ENCODE measurements around the gene LGR4. TPM values are rescaled to one million over a fixed set of nuclear protein-coding genes. Genes with fewer than 3 reads are reported as not detected.

Gene LGR4
- total and polyA plus RNA-seq, 2 experiments from 2014 or later, result 14.9 to 59.2 TPM

- Histone ChIP-seq H3K4me2 (ENCODE audit: unreplicated experiment) (no peak overlapping the region), H2AFZ (no peak overlapping the region), H3K4me3 (no peak overlapping the region), H3K36me3 (ENCODE audit: low read depth) (peaks cover 72% of the 10 kb centered on the region), H3K27ac (no peak overlapping the region), H3K9ac (no peak overlapping the region), H4K20me1 (ENCODE audit: insufficient read depth) (no peaks in the 10 kb centered on the region), H3K4me1 (ENCODE audit: insufficient read depth) (no peaks in the 10 kb centered on the region), H3K27me3 (replicated peaks; ENCODE audit: insufficient read depth) (no peaks in the 10 kb centered on the region), H3F3A (ENCODE audit: insufficient read depth) (no peaks in the 10 kb centered on the region; the same call in 1 of the 2 replicates), H3K9me2 (ENCODE audit: insufficient read depth) (no peaks in the 10 kb centered on the region), H3K9me3 (ENCODE audit: low read depth) (no peaks in the 10 kb centered on the region), H3K79me2 (ENCODE audit: insufficient read depth) (no peaks in the 10 kb centered on the region)
- DNase-seq, result no peak
- in situ Hi-C loops (cut with MboI), result no loop called here
- TF ChIP-seq EZH2 (IDR thresholded peaks at IDR 0.05; ENCODE audit: insufficient read depth, poor library complexity, severe bottlenecking), result no peak
- no peak for TF ChIP-seq EZH2phosphoT487 (IDR thresholded peaks at IDR 0.05; ENCODE audit: insufficient read depth, low read depth)
- 97 to 98% methylated on average over 6 of the region's 6 CpGs for WGBS, 2 experiments (ENCODE audit: low coverage in 1 of 2, low lambda C conversion rate in 2 of 2, missing lambda C conversion rate in 2 of 2)
These were observed 98.6 kb downstream of the LGR4 start for GRCh38 chr11:27373856-27374602.

- Histone ChIP-seq H2AFZ (no peak overlapping the region), H3K27me3 (replicated peaks; ENCODE audit: insufficient read depth) (no peaks in the 10 kb centered on the region), H4K20me1 (ENCODE audit: insufficient read depth) (no peaks in the 10 kb centered on the region), H3K36me3 (ENCODE audit: low read depth) (peaks cover 69% of the 10 kb centered on the region), H3K9me2 (ENCODE audit: insufficient read depth) (no peaks in the 10 kb centered on the region), H3K4me1 (ENCODE audit: insufficient read depth) (no peaks in the 10 kb centered on the region), H3K9me3 (ENCODE audit: low read depth) (no peaks in the 10 kb centered on the region), H3K27ac (no peak overlapping the region), H3K4me3 (no peak overlapping the region), H3K9ac (no peak overlapping the region), H3F3A (ENCODE audit: insufficient read depth) (no peaks in the 10 kb centered on the region; the same call in 1 of the 2 replicates), H3K79me2 (ENCODE audit: insufficient read depth) (no peaks in the 10 kb centered on the region), H3K4me2 (ENCODE audit: unreplicated experiment) (no peak overlapping the region)
- in situ Hi-C loops (cut with MboI), result no loop called here
- 81 to 84% methylated on average over 3 of the region's 3 CpGs for WGBS, 2 experiments (ENCODE audit: low coverage in 1 of 2, low lambda C conversion rate in 2 of 2, missing lambda C conversion rate in 2 of 2)
- TF ChIP-seq EZH2 (IDR thresholded peaks at IDR 0.05; ENCODE audit: insufficient read depth, poor library complexity, severe bottlenecking), result no peak
- no peak for TF ChIP-seq EZH2phosphoT487 (IDR thresholded peaks at IDR 0.05; ENCODE audit: insufficient read depth, low read depth)
- no peak for DNase-seq
These were observed 99.2 kb downstream of the LGR4 start for GRCh38 chr11:27373392-27373791.

GRCh38 chr11:27372164-27372563, 100.4 kb downstream of the LGR4 start:
- Histone ChIP-seq H3K36me3 (ENCODE audit: low read depth) (peaks cover 74% of the 10 kb centered on the region), H3K4me1 (ENCODE audit: insufficient read depth) (no peaks in the 10 kb centered on the region), H4K20me1 (ENCODE audit: insufficient read depth) (no peaks in the 10 kb centered on the region), H3K27me3 (replicated peaks; ENCODE audit: insufficient read depth) (no peaks in the 10 kb centered on the region), H3F3A (ENCODE audit: insufficient read depth) (no peaks in the 10 kb centered on the region; the same call in 1 of the 2 replicates), H3K4me3 (no peak overlapping the region), H3K9ac (no peak overlapping the region), H3K9me2 (ENCODE audit: insufficient read depth) (no peaks in the 10 kb centered on the region), H2AFZ (no peak overlapping the region), H3K4me2 (ENCODE audit: unreplicated experiment) (no peak overlapping the region), H3K9me3 (ENCODE audit: low read depth) (no peaks in the 10 kb centered on the region), H3K27ac (no peak overlapping the region), H3K79me2 (ENCODE audit: insufficient read depth) (no peaks in the 10 kb centered on the region)
- 72 to 87% methylated on average over 2 of the region's 2 CpGs for WGBS, 2 experiments (ENCODE audit: low coverage in 1 of 2, low lambda C conversion rate in 2 of 2, missing lambda C conversion rate in 2 of 2)
- no peak for DNase-seq
- TF ChIP-seq EZH2 (IDR thresholded peaks at IDR 0.05; ENCODE audit: insufficient read depth, poor library complexity, severe bottlenecking), result no peak
- TF ChIP-seq EZH2phosphoT487 (IDR thresholded peaks at IDR 0.05; ENCODE audit: insufficient read depth, low read depth), result no peak
- in situ Hi-C loops (cut with MboI), result no loop called here

GRCh38 chr11:27371489-27371888, 101.1 kb downstream of the LGR4 start:
- no peaks in the 10 kb centered on the region for H3K79me2 ChIP-seq (ENCODE audit: insufficient read depth)
- no peaks in the 10 kb centered on the region for H3K9me2 ChIP-seq (ENCODE audit: insufficient read depth)
- H3K4me3 ChIP-seq, result no peak overlapping the region
- no peaks in the 10 kb centered on the region for H3K27me3 ChIP-seq (replicated peaks; ENCODE audit: insufficient read depth)
- H4K20me1 ChIP-seq (ENCODE audit: insufficient read depth), result no peaks in the 10 kb centered on the region
- no peaks in the 10 kb centered on the region; the same call in 1 of the 2 replicates for H3F3A ChIP-seq (ENCODE audit: insufficient read depth)
- H3K27ac ChIP-seq, result no peak overlapping the region
- no peak overlapping the region for H3K9ac ChIP-seq
- no peaks in the 10 kb centered on the region for H3K9me3 ChIP-seq (ENCODE audit: low read depth)
- TF ChIP-seq EZH2phosphoT487 (IDR thresholded peaks at IDR 0.05; ENCODE audit: insufficient read depth, low read depth), result no peak
- no peak for TF ChIP-seq EZH2 (IDR thresholded peaks at IDR 0.05; ENCODE audit: insufficient read depth, poor library complexity, severe bottlenecking)
- peaks cover 75% of the 10 kb centered on the region for H3K36me3 ChIP-seq (ENCODE audit: low read depth)
- H2AFZ ChIP-seq, result no peak overlapping the region
- DNase-seq, result no peak
- H3K4me1 ChIP-seq (ENCODE audit: insufficient read depth), result no peaks in the 10 kb centered on the region
- in situ Hi-C loops (cut with MboI), result no loop called here
- no peak overlapping the region for H3K4me2 ChIP-seq (ENCODE audit: unreplicated experiment)
